ENCODE results near the gene TAC4. TPM values are rescaled to one million over a fixed set of nuclear protein-coding genes. Genes with fewer than 3 reads are reported as not detected.

Gene TAC4
- polyA plus RNA-seq, 1 donor, result 1.6 TPM

- no peak for DNase-seq
Observed at GRCh38 chr17:49872754-49873377, 25.0 kb upstream of the TAC4 start.

GRCh38 chr17:49871211-49871610 is 23.3 kb upstream of the TAC4 start:
- no peak for DNase-seq

- DNase-seq, result no peak
Observed at GRCh38 chr17:49870298-49870697, 22.4 kb upstream of the TAC4 start.

DNA sequence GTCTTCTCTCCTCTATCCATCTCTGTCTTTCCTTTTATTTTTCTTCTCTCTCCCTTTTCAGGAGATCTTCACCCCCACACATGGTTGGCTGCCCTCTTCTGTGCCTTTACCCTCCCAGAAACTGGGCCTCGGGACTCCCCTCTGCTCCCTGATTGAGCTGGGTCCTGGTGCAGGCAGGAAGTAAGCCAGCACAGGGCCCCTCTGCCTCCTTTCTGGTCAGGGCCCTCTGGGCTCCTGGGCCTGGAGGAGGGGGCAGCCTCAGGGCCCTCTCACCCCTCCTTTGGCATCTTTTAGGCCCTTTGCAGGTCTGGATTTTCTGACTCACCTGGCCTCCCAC is 21.1 kb upstream of the TAC4 start:
- DNase-seq, result no peak

DNA sequence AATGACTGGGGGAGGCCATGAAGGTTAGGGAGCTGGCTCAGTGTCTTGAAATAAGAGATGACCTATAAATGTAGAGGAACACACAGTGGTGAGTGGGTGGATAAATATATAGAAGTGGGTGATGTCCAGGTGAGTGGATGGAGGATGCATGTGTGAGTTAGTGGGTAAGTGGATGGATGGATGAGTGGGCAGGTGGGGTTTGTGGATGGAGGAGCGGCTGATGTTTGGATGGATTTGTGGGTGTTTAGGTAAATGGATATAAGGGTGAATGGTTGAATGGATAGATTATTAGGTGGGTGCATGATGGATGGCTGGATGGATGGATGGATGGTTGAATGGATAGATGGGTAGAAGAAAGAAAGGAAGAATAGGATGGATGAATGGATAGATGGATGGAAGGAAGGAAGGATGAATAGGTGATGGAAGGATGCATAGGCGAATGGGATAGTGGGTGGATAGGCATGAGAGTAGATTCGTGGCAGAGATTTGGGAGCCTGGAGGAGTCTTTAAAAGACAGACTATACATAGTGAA is 19.1 kb upstream of the TAC4 start:
- DNase-seq, result no peak

- no peak for DNase-seq
Observed at GRCh38 chr17:49866019-49866380, 18.1 kb upstream of the TAC4 start.

DNA sequence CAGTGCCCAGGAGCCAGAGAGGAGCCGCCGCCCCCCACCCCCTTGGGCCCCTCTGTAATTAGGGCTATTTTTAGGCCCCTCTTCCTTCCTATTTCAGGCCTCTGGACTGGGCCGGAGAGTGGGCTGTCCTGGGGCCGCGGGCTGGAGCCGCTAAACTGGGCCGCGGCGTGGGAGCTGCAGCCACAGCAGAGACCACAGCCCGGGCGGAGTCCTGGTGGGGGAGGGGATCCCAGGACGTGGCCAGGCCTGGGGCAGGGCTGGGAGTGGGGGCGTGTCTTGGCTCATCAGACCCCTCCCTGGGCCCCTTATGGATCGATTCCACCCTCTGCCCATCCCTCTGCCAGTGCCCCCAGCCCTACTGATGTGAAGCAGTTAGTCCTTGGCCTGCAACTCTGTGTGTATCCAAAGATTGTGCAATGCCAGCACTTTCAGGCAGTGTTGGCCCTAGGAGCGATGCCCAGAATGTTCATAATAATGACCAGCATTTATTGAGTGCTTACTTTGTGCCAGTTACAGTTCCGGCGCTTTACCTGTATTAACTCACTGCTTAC is 15.0 kb upstream of the TAC4 start:
- DNase-seq, result no peak

GRCh38 chr17:49861150-49861884 is 13.4 kb upstream of the TAC4 start:
- no peak for DNase-seq

GRCh38 chr17:49859991-49860953 is 12.4 kb upstream of the TAC4 start:
- DNase-seq, result no peak

GRCh38 chr17:49858796-49859195 is 10.9 kb upstream of the TAC4 start:
- no peak for DNase-seq

GRCh38 chr17:49854126-49854525 is 6.3 kb upstream of the TAC4 start:
- DNase-seq, result no peak

DNA sequence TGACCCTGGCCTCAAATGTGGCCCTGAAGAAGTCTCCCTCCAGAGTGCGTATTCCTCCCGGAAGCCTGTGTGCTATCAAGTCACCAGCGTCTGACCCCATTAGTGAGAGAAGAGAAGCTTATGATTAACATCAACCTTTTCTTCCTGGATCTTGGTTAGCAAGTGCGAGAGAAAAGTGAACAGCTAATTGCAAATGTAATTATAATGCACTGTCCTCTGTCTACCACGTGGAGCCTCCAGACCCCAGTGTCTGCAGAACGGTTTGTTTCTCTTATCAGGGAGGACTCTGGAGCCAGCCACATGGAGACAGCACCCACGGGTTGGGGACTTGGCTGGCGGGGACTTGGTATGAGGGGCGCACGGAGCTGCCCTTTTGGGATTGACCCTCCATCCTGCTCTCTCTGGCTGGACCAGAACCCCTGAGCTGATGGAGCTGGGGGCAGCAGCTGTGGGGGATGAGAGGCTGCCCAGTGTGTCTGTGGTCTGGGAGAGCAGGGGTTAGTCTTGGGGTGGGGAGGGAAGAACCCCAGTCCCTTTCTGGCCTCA is 5.7 kb upstream of the TAC4 start:
- no peak for DNase-seq

- DNase-seq, result peak; percentile 77
Observed at GRCh38 chr17:49851387-49852291, 3.8 kb upstream of the TAC4 start.

GRCh38 chr17:49850772-49851386 is 3.0 kb upstream of the TAC4 start:
- no peak for DNase-seq

- DNase-seq, result no peak
Observed at GRCh38 chr17:49850218-49850610, 2.3 kb upstream of the TAC4 start.

DNA sequence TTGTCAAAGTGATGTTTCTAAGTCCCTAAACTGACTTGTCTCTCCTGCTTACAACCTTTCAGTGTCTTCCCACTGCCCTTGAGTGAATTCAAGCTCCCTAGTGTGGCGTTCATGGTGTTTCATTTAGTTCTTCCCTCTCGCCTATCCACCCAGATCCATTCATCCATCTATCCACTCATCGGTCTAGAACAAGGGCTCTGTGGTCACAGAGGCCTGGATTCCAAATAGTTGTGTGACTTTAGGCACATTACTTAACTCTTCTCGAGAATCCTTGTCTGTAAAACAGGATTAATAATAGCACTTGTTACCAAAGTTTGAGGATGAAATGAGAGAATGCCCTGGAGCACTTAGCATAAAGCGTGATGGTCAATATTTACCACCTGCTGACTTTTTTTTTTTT is 870 bp upstream of the TAC4 start:
- no peak for DNase-seq

DNA sequence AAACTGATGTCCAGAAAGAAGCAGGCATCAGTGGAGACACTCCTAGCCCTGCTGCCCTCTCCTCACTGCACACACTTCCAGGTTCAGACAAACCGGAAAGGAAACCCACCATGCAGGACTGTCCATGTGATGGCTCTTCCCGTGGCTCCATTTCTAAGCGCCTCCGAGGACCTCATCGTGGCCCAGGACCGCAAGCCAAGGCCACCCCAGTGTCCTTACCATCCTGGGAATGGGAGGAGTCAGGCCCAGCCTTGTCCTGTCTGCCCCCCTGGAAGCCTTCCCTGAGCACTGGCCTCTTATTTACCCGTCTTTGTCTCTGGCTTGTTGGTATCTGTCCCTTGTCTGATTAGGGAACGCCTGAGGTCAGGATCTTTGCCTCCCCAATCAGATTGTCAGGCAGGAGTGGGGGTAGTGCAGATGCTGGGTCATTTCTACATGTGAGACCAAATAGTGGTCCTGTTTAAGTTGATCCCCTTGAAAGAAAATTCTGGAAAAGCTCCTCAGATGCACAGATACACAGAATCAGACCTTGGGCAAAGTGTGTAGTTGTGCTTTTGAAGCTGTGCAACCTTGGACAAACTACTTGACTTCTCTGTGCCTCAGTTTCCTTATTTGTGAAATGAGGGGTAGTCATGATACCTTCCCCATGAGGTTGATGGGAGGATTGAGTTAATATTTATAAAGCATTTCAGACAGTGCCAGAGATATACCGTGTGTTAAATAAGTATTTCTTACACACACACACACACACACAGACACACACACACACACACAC is 744 bp downstream of the TAC4 start:
- no peak for DNase-seq

DNA sequence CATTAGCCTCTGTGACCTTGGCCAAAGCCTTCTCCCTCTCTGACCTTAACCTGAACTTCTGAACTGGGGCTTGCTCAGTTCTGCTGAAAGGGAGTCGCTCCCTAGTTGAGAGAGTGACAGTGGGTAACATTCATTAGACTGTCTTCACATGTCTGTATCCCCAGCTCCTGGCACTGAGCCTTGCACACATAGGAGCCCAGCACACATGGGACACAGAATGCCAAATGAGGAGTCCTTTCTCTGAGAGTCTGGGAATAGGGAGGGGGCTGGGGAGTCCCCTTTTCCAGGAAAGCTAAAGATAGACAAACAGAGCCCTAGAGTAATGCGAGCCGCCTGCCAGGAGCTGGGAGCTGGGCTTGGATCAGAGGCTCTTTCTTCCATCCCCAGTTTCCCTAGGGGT is 2.5 kb downstream of the TAC4 start:
- DNase-seq, result peak; percentile 35

DNA sequence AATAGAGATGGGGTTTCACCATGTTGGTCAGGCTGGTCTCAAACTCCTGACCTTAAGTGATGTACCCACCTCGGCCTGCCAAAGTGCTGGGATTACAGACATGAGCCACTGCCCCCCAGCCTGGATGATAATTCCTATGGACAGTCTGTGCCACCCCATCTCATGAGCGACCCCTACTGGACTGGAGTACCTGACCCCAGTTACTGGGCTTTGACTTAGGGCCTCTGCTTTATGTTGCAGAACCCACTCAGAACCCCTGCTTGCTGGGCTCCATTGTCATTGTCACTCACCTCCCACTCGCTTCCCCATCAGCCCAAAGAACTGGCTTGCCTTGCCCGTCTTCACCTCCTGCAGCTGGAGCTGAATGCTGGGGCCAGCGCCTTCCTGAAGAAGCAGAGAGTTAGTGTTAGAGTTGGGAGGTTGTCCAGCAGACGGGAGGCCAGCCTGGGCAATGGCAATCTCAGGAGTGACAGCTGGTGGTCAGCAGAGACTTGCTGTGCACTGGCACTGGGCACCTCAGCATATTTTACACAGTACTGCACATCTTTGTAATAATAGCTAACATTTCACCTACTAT is 4.0 kb downstream of the TAC4 start:
- no peak for DNase-seq

DNA sequence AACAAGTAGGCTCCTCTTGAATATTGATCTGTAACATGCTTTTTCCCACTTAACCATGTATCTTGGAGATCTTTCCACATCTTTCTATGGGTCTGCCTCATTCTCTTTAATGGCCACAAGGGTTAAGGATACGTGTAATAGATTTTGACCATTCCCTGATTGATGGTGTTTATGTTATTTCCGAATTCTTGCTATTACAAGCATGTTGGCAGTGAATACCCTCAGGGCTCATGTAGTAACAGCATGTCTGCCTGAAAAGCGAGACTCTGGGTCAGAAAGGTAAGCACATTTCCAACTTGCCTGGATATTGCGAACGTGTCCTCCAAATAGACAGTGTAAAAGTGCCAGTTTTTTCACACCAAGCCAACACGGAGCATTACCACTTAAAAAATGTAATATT is 5.0 kb downstream of the TAC4 start:
- DNase-seq, result no peak
